ENCODE measurements around the gene SCGB3A1. TPM values are rescaled to one million over a fixed set of nuclear protein-coding genes. Genes with fewer than 3 reads are reported as not detected.

Gene SCGB3A1
- total and polyA plus RNA-seq, 12 donors = 1.2 to 10.4 (median 1.6) TPM; not detected in 4

DNA sequence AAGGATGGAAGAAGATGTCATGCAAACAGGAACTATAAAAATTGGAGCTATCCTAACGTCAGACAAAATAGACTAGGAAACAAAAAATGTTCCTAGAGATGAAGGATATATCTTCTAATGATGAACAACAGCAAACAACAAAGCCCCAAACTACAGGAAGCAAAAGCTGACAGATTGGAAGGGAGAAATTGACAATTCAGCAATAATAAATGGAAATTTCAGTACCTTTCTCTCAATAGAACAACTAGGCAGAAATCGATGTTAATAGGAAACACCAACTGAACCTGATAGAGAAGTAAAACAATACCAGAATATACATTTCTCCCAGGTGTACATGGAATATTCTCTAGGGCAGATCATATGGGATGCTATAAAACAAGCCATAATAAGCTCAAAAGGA, 7.6 kb downstream of the SCGB3A1 start:
- no peak for TF ChIP-seq CTCF (IDR thresholded peaks at IDR 0.05)
- no peak for TF ChIP-seq POLR2A (IDR thresholded peaks at IDR 0.05)
- peaks cover 0 to 4% (median 0%) of the 10 kb centered on the region in 3 donors for H3K9me3 ChIP-seq (replicated peaks in 1 of 3)
- DNase-seq = no peak
- no peaks in the 10 kb centered on the region for H3K4me1 ChIP-seq (replicated peaks in 1 of 2)
- H3K27ac ChIP-seq = no peak overlapping the region
- no peaks in the 10 kb centered on the region for H3K36me3 ChIP-seq (replicated peaks in 1 of 2)
- WGBS, 4 donors = 69 to 86% (median 73%) methylated on average over 2 of the region's 2 CpGs
- intact Hi-C loops (cut with DNase I) = no loop called here
- no peaks in the 10 kb centered on the region for H3K27me3 ChIP-seq
- no peak overlapping the region for H3K4me3 ChIP-seq

- Histone ChIP-seq H3K4me3 (no peak overlapping the region), H3K4me1 (replicated peaks in 1 of 2) (no peaks in the 10 kb centered on the region), H3K27ac (no peak overlapping the region), H3K36me3 (replicated peaks in 1 of 2) (no peaks in the 10 kb centered on the region), H3K9me3 (replicated peaks in 1 of 3) (peaks cover 0 to 4% (median 0%) of the 10 kb centered on the region in 3 donors), H3K27me3 (no peaks in the 10 kb centered on the region)
- DNase-seq = no peak
- WGBS, 4 donors = 87 to 94% (median 91%) methylated on average over 6 of the region's 6 CpGs
- intact Hi-C loops (cut with DNase I) = no loop called here
- no peak for TF ChIP-seq POLR2A (IDR thresholded peaks at IDR 0.05)
- TF ChIP-seq CTCF (IDR thresholded peaks at IDR 0.05) = no peak
Observed at GRCh38 chr5:180580681-180581080, 10.6 kb downstream of the SCGB3A1 start.

- Histone ChIP-seq H3K27me3 (no peaks in the 10 kb centered on the region), H3K4me1 (replicated peaks in 1 of 2) (no peaks in the 10 kb centered on the region), H3K27ac (no peak overlapping the region), H3K4me3 (no peak overlapping the region), H3K36me3 (replicated peaks in 1 of 2) (peaks cover 0 to 14% of the 10 kb centered on the region in 2 donors), H3K9me3 (replicated peaks in 1 of 3) (no peaks in the 10 kb centered on the region)
- intact Hi-C loops (cut with DNase I) = no loop called here
- no peak for DNase-seq
- no peak for TF ChIP-seq CTCF (IDR thresholded peaks at IDR 0.05)
- no peak for TF ChIP-seq POLR2A (IDR thresholded peaks at IDR 0.05)
- WGBS, 4 donors = 53 to 63% (median 62%) methylated on average over 2 of the region's 2 CpGs
Observed at GRCh38 chr5:180575571-180575970, 15.7 kb downstream of the SCGB3A1 start.

DNA sequence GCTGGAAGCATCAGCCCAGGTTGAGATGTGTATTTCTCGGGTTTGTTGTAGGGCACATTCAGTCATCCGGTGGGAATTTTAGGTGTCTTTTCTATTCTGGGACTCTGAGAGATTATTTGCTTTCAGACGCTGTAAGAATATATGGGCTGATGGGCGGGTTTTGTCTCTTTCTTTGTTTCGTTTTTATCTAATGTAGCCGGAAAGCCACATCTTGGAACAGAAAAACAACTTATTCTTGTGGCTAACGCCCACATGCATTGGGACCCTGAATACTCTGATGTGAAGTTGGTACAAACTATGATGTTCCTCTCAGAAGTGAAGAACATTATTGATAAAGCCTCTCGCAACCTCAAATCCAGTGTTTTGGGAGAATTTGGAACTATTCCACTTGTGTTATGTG, 22.4 kb downstream of the SCGB3A1 start:
- Histone ChIP-seq H3K4me3 (no peak overlapping the region), H3K9me3 (replicated peaks in 1 of 3) (no peaks in the 10 kb centered on the region), H3K36me3 (replicated peaks in 1 of 2) (peaks cover 0 to 12% of the 10 kb centered on the region in 2 donors), H3K27me3 (no peaks in the 10 kb centered on the region), H3K4me1 (replicated peaks in 1 of 2) (no peaks in the 10 kb centered on the region), H3K27ac (no peak overlapping the region)
- intact Hi-C loops (cut with DNase I) = no loop called here
- DNase-seq = no peak
- WGBS, 4 donors = 81 to 86% (median 85%) methylated on average over 8 of the region's 8 CpGs
- TF ChIP-seq POLR2A (IDR thresholded peaks at IDR 0.05) = no peak
- TF ChIP-seq CTCF (IDR thresholded peaks at IDR 0.05) = no peak
